HG03442 (cell line): ENCODE results near the gene SH3BGRL3.
A peak's percentile ranks its signal among the peaks of the same experiment; 100 is the strongest.
"Not testable (repeated sequence)": the region's sequence is repeated elsewhere in the genome, so short reads cannot be mapped to it uniquely, and the experiment has no call there.

Experiments used
- ATAC-seq: cut with Tn5 transposase; IDR thresholded peaks from one replicate; pipeline ENCODE4 v1.9.1; 2021; ENCODE audit warnings: mild to moderate bottlenecking, moderate library complexity; ENCODE audit not compliant: unreplicated experiment

Gene SH3BGRL3

GRCh38 chr1:26290122-26290881 is 10.4 kb downstream of the SH3BGRL3 start:
- ATAC-seq, result no peak

DNA sequence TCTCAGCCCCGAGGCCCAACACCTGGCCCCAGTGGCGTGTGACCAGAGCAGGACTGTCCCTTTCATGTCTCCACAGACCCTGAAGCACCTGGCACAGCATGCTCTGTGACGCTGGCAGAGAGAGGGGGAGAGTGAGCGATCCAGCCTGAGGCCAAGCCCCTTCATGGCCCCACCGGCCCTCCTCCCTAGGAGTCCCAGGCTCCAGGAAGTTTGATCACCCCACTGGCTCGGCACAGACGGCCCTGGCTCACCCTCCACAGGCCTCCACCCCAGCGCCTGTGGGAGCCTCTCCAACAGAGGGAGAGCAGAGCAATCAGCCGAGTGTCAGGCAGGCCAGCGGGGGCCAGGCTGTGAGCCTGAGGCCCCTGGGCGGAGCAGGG is 11.0 kb downstream of the SH3BGRL3 start:
- ATAC-seq, result no peak

DNA sequence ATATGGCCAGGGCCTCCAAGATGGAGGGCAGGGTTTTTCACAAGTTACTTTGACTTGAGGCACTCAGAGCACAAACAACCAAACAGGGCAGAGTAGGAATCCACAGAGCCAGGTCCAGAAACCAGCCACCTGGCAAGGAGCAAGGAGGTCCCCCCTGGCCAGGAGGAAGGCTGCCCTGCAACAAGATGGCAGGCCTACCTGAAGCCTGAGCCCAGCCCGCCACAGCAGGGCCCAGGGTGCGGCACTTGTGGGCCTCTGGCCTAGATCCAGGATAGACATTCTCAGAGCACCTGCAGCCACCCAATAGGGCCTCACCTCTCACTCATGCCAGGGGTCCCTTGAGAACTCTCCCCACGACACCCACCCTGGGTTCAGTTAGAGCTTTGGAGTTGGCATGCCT is 11.5 kb downstream of the SH3BGRL3 start:
- ATAC-seq, result no peak

DNA sequence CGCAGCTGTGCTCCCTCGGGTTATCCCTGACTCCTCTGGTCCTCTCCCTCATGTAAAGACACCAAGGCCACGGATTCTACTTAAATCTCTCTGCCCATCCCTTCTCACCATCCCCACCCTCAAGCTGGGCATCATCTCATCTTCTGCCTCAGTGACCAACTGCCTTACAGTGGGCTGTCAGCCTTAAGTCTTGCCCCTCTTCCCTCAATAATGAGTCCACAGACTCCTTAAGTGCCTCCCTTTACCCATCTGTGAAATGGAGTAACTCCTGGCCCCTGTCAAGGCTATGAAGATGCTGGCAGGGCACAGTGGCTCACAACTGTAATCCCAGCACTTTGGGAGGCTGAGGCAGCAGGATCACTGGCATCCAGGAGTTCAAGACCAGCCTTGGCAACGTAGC is 12.1 kb downstream of the SH3BGRL3 start:
- no peak for ATAC-seq

DNA sequence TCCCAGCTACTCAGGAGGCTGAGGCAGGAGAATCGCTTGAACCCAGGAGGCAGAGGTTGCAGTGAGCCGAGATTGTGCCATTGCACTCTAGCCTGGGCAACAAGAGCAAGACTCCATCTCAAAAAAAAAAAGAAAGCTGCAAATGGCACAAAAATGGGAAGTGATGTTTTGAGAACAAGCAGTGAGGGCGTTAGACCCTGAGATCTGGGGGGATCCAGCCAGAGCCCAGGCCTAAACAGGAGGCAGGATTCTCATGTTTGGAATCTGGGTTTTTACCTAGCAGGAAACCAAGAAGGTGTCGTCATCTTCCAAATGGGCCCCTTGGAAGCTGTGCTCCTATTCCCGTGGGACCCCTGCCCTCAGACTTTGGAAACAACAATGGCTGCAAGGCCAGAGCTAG is 12.8 kb downstream of the SH3BGRL3 start:
- ATAC-seq, result not testable (repeated sequence)

DNA sequence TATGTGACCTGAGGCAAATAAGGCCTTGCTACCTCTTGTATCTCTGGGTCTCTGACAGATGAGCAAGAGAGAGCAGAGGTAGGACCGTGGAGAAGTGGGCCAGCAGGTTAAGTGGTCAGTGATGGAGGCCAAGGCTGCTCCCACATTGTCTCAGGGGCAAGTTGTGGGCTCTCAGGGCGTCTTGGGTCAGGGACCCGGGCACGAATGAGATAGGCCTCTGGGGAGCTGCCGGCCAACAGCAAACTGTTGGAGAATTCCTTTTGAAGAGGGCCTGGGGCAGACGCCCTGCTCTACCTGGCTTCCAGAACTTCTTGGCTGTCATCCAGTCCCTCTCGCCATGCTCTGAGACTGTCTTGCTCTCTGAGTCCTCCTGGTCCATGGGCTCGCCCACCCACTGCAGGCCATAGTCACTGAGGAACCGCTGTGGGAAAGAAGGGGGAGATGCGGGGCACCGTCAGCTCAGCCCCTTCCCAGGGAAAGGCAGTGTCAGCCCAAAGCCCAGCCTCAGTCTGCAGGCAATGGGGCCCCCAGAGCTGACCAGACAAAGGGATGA is 14.1 kb downstream of the SH3BGRL3 start:
- no peak for ATAC-seq

- ATAC-seq, result no peak
These were observed 15.6 kb downstream of the SH3BGRL3 start for GRCh38 chr1:26295194-26296138.

DNA sequence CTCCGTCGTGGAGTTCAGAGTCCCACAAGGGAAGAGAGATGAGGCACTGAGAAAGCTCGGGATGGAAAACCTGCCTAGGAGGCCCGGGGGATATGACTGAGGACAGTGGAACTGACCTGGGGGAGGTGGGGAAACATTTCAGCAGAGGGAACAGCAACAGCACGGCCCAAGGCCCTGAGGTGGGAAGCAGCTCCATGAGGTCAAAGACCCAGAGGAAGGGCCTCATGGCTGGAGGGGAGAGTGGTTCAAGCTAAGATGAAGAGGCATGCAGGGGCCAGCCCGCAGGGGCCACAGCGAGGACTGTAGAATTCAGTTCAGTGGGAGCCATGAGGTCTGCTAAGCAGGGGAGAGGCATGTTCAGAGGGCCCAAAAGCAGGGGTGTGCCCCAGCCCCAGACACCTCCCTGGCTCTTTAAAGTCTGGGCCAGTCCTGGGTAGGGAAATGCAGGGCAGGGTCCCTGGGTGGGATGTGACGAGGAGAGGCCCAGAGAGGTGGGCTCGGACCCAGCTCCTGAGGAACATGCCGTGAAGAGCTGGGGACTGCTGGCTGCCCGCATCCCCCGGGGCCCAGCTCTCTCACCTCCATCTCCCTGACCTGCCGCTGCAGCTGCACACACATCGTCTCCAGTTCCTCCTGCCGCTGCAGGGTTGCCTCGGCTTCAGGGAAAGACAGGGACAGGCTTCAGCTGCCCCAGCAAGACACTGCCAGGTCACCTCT is 16.6 kb downstream of the SH3BGRL3 start:
- ATAC-seq, result no peak

- ATAC-seq, result no peak
These were observed 17.3 kb downstream of the SH3BGRL3 start for GRCh38 chr1:26297057-26297790.

DNA sequence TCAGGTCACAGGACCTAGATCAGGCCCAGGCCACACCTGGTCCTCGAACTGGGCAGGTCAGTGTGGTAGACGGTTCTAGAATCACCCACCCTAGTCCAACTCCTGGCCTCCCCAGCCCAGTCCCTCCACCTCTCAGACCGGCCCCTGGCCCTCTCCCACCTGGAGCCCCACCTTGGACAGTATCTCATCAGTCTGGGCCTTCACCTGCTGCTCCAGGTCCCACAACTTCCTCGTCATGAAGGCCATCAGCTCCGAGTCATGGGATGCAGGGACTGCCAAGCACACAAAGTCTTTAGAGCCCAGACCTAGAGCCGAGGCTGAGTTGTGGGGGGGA is 17.9 kb downstream of the SH3BGRL3 start:
- ATAC-seq, result no peak

- ATAC-seq, result no peak
These were observed 20.8 kb downstream of the SH3BGRL3 start for GRCh38 chr1:26300578-26301275.

DNA sequence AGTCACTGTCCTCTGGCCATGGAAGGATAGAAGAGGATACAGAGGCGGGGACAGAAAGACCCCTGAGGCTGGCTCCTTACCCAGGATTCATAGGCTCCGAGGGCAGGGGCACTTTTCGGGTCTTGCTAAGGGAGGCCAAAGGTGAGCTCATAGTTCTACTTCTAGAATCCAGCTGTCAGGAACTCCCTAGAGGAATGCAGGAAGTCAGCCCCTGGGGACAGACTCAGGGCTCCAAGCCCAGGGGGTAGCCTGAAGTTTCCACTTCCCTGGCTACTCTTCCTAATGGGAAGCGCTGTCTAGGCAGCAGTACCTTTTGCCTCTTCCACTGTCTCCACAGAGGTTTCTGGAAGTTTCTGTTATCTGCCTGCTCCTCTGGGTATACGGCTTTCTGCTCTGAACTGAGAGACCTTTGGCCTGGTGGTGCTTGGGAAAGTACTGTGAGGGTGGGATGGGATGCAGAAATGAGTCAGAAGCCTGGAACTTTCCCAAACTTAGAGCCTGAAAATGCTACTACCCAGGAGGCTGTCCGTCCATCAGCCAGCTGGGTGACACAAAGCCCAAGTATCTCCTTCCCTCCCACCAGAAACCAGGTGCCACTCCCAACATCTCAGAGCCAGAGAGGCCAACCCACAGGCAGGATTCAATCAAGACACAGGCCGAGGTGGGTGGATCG is 23.0 kb downstream of the SH3BGRL3 start:
- ATAC-seq, result no peak

GRCh38 chr1:26305667-26306289 is 25.9 kb downstream of the SH3BGRL3 start:
- peak; percentile 7 for ATAC-seq

GRCh38 chr1:26306290-26307229 is 26.7 kb downstream of the SH3BGRL3 start, which contains the start of gene UBXN11:
Gene UBXN11 (minus strand): TSS chr1:26306636. CDS start chr1:26302883, 3,753 bp downstream.
- ATAC-seq, result peak; percentile 97

DNA sequence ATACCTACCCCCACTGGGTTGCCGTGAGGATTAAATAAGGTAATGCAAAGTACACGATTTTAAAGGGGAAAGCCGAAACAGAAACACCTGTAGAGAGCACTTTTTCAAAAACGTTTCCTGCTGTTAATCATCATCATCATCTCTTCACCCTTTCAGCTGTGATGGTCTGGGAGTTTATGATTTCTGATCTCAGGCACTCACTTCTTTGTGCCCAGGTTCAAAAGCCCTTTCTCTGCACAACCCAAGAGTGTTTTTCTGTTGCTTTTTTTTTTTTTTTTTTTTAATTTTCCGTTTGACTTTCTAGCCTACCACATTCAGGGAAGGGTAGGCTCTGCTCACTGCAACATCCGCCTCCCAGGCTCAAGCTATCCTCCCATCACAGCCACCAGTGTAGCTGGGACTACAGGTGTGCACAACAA is 27.5 kb downstream of the SH3BGRL3 start:
- no peak for ATAC-seq

DNA sequence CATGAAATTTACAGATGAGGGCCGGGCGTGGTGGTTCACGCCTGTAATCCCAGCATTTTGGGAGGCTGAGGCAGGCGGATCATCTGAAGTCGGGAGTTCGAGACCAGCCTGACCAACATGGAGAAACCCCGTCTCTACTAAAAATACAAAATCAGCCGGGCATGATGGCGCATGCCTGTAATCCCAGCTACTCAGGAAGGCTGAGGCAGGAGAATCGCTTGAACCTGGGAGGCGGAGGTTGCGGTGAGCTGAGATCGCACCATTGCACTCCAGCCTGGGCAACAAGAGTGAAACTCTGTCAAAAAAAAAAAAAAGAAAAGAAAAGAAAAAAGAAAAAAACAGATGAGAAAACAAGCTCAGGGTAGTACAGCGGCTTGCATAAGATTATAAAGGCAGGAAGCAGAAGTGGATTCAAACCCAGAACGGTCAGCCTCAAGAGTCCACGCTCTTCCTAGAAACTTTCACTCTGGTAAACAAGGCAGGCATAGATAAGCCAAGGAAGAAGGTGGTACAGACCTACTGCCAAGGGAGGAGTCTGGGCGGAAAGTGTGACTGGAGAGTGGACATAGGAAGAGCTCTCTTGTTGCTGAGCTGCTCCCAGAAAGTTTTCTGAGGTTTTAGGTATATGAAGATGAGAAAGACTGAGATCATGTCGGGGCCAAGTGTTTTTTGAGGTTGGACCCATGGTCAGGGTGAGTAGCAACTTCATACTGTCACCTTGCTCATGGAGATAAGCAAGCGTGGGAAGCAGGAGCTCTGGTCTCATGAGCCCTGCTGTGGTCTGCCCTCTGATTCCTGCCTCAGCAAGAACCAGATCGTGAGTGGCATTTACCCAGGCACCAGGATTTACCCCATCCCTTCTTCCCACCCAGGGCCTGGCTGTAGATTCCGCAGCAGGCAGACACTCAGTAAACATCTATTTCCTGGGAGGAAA is 28.3 kb downstream of the SH3BGRL3 start:
- not testable (repeated sequence) for ATAC-seq

GRCh38 chr1:26314501-26314900 is 34.6 kb downstream of the SH3BGRL3 start:
- no peak for ATAC-seq
